ENCODE measurements around the gene SGO1. TPM values are rescaled to one million over a fixed set of nuclear protein-coding genes. Genes with fewer than 3 reads are reported as not detected.

The SGO1 gene
- total and polyA plus RNA-seq, 7 donors: 0.16 to 4.8 (median 1.4) TPM; not detected in 2

GRCh38 chr3:20146301-20146700 lies 39.7 kb downstream of the SGO1 start:
- WGBS, 2 donors: 91 to 92% methylated on average over 8 of the region's 8 CpGs
- no peaks in the 10 kb centered on the region for H3K9me3 ChIP-seq
- no peaks in the 10 kb centered on the region for H3K27me3 ChIP-seq
- intact Hi-C loops (cut with DNase I): no loop called here
- peaks cover 0 to 46% (median 38%) of the 10 kb centered on the region in 4 donors for H3K4me1 ChIP-seq
- H3K27ac ChIP-seq: peak overlapping the region in 2 of 4 donors; percentile 29 to 53
- H3K36me3 ChIP-seq: peaks cover 0 to 20% (median 1%) of the 10 kb centered on the region in 4 donors
- TF ChIP-seq EP300 (IDR thresholded peaks at IDR 0.05) (no peak), POLR2AphosphoS5 (IDR thresholded peaks at IDR 0.05) (peak in 2 of 4 donors; percentile 21 to 30)
- no peak overlapping the region for H3K4me3 ChIP-seq
- no peak for DNase-seq

- DNase-seq: no peak
- peaks cover 0 to 19% (median 1%) of the 10 kb centered on the region in 4 donors for H3K36me3 ChIP-seq
- peaks cover 0 to 49% (median 40%) of the 10 kb centered on the region in 4 donors for H3K4me1 ChIP-seq
- TF ChIP-seq EP300 (IDR thresholded peaks at IDR 0.05): no peak
- TF ChIP-seq POLR2A (IDR thresholded peaks at IDR 0.05): no peak
- TF ChIP-seq CTCF (IDR thresholded peaks at IDR 0.05): no peak
- TF ChIP-seq POLR2AphosphoS5 (IDR thresholded peaks at IDR 0.05): no peak
- no peaks in the 10 kb centered on the region for H3K27me3 ChIP-seq
- intact Hi-C loops (cut with DNase I): no loop called here
- no peaks in the 10 kb centered on the region for H3K9me3 ChIP-seq
- peak overlapping the region in 2 of 4 donors; percentile 29 to 53 for H3K27ac ChIP-seq
- WGBS, 2 donors: 89 to 95% methylated on average over 2 of the region's 2 CpGs
- H3K4me3 ChIP-seq: no peak overlapping the region
These were observed 40.1 kb downstream of the SGO1 start for GRCh38 chr3:20145874-20146273.

GRCh38 chr3:20143519-20143918 lies 42.5 kb downstream of the SGO1 start:
- DNase-seq: no peak
- WGBS, 2 donors: 96 to 97% methylated on average over 2 of the region's 2 CpGs
- H3K27ac ChIP-seq: no peak overlapping the region
- no peaks in the 10 kb centered on the region for H3K9me3 ChIP-seq
- H3K4me3 ChIP-seq: no peak overlapping the region
- H3K36me3 ChIP-seq: peaks cover 0 to 9% (median 1%) of the 10 kb centered on the region in 4 donors
- intact Hi-C loops (cut with DNase I): loop anchor here (5.0 kb wide), 2 partner anchors 106 to 196 kb away; partner anchors contain the start of gene RAB5A
- H3K4me1 ChIP-seq: peaks cover 0 to 48% (median 41%) of the 10 kb centered on the region in 4 donors
- H3K27me3 ChIP-seq: no peaks in the 10 kb centered on the region
- TF ChIP-seq CTCF (IDR thresholded peaks at IDR 0.05) (no peak), POLR2AphosphoS5 (IDR thresholded peaks at IDR 0.05) (no peak), POLR2A (IDR thresholded peaks at IDR 0.05) (no peak), EP300 (IDR thresholded peaks at IDR 0.05) (no peak)

GRCh38 chr3:20142517-20142916 lies 43.5 kb downstream of the SGO1 start:
- Histone ChIP-seq H3K9me3 (no peaks in the 10 kb centered on the region), H3K4me1 (peaks cover 0 to 39% (median 35%) of the 10 kb centered on the region in 4 donors), H3K27me3 (no peaks in the 10 kb centered on the region), H3K4me3 (no peak overlapping the region), H3K27ac (peak overlapping the region; percentile 43 to 80 (median 61)), H3K36me3 (peaks cover 0 to 9% (median 1%) of the 10 kb centered on the region in 4 donors)
- TF ChIP-seq POLR2A (IDR thresholded peaks at IDR 0.05) (no peak), CTCF (IDR thresholded peaks at IDR 0.05) (no peak), POLR2AphosphoS5 (IDR thresholded peaks at IDR 0.05) (no peak), EP300 (IDR thresholded peaks at IDR 0.05) (no peak)
- intact Hi-C loops (cut with DNase I): loop anchor here (5.0 kb wide), 2 partner anchors 105 to 195 kb away; partner anchors contain the start of gene RAB5A
- 99% methylated on average over 4 of the region's 4 CpGs for WGBS, 2 donors
- DNase-seq: no peak

- H3K36me3 ChIP-seq: peaks cover 0 to 15% (median 1%) of the 10 kb centered on the region in 4 donors
- H3K27me3 ChIP-seq: no peaks in the 10 kb centered on the region
- no peaks in the 10 kb centered on the region for H3K9me3 ChIP-seq
- DNase-seq: peak; percentile 89
- WGBS, 2 donors: 79 to 91% methylated on average over 7 of the region's 7 CpGs
- peak in 2 of 4 experiments; percentile 25 to 33 for TF ChIP-seq CTCF (IDR thresholded peaks at IDR 0.05)
- TF ChIP-seq POLR2A (IDR thresholded peaks at IDR 0.05): no peak
- TF ChIP-seq POLR2AphosphoS5 (IDR thresholded peaks at IDR 0.05): peak; percentile 64 to 90 (median 86)
- peak in 1 of 4 donors; percentile 73 for TF ChIP-seq EP300 (IDR thresholded peaks at IDR 0.05)
- peaks cover 0 to 32% (median 29%) of the 10 kb centered on the region in 4 donors for H3K4me1 ChIP-seq
- intact Hi-C loops (cut with DNase I): loop anchor here (1.0 to 5.0 kb wide), 3 partner anchors 44 to 195 kb away; partner anchors contain the start of genes RAB5A and SGO1
- no peak overlapping the region for H3K4me3 ChIP-seq
- peak overlapping the region; percentile 43 to 80 (median 61) for H3K27ac ChIP-seq
These were observed 44.2 kb downstream of the SGO1 start for GRCh38 chr3:20141851-20142250.
